AG04450 (cell line): Measurements from ENCODE around the gene RB1. TPM values are rescaled to one million over a fixed set of nuclear protein-coding genes. Genes with fewer than 3 reads are reported as not detected.

Experiments used
- CTCF ChIA-PET: fragments of 300-600, 350-600 bp; formaldehyde crosslinking; extraction: SDS; loops from one replicate; lab custom pipeline; 2022; ENCODE audit warnings: antibody characterized with exemption, inconsistent platforms; lab: Charles Lee
- POLR2A ChIA-PET: fragments of 350-600 bp; formaldehyde crosslinking; extraction: SDS; loops from one replicate; lab custom pipeline; 2021; ENCODE audit warnings: antibody characterized with exemption, inconsistent platforms; lab: Yijun Ruan, JAX
- DNase-seq: peaks from one replicate; pipeline ENCODE4 v3.0.0-alpha.2; 2011; ENCODE audit warnings: low read depth, low spot score
- H3K27ac ChIP-seq: one replicate; pipeline ENCODE4 v1.5.1; 2012; ENCODE audit warnings: low read depth, low read length, control low read depth
- H3K27me3 ChIP-seq: one replicate; pipeline ENCODE4 v1.6.0; 2012; ENCODE audit warnings: low read length; ENCODE audit not compliant: control insufficient read depth, insufficient read depth
- H3K4me3 ChIP-seq: 2 replicates; pipeline ENCODE4 v1.5.1; 2011; ENCODE audit warnings: mild to moderate bottlenecking, low read depth, low read length, control low read depth
- H3K9me3 ChIP-seq: 2 replicates; pipeline ENCODE4 v1.5.1; 2012; ENCODE audit warnings: low read length; ENCODE audit not compliant: control insufficient read depth, insufficient read depth
- CTCF ChIP-seq: IDR thresholded peaks from 2 replicates; pipeline ENCODE4 v1.5.1; 2011; ENCODE audit warnings: low read depth, low read length, control low read depth, inconsistent platforms
- polyA plus RNA-seq: library from polyadenylated mRNA; depleted of rRNA; stranded (reverse); fragments of >200 nt; gene quantifications from 2 replicates; pipeline ENCODE4 v1.2.3, GENCODE V29; 2011

The RB1 gene
- polyA plus RNA-seq, 1 experiment = 27.3 TPM

GRCh38 chr13:48496271-48497161 lies 193.0 kb downstream of the RB1 start:
- Histone ChIP-seq H3K27ac (no peak overlapping the region), H3K9me3 (no peaks in the 10 kb centered on the region), H3K27me3 (no peaks in the 10 kb centered on the region), H3K4me3 (no peak overlapping the region)
- CTCF ChIA-PET = no interaction called here
- POLR2A ChIA-PET = no interaction called here
- DNase-seq = no peak
- no peak for TF ChIP-seq CTCF

- TF ChIP-seq CTCF = no peak
- no peak for DNase-seq
- ChIA-PET POLR2A (no interaction called here), CTCF (no interaction called here)
- Histone ChIP-seq H3K27ac (no peak overlapping the region), H3K9me3 (0 out of 2 replicates have a peak, but pooled peaks cover 2% of the 10 kb centered on the region), H3K4me3 (no peak overlapping the region), H3K27me3 (no peaks in the 10 kb centered on the region)
These were observed 194.1 kb downstream of the RB1 start for GRCh38 chr13:48497669-48498068.

- POLR2A ChIA-PET = interaction anchor here (0.6 to 1.6 kb wide), 2 partner anchors 32 to 277 kb away, joined by 6 to 11 read pairs; partner anchors contain the start of gene RCBTB2
- Histone ChIP-seq H3K27ac (peak overlapping the region; percentile 65), H3K4me3 (no peak overlapping the region), H3K27me3 (no peaks in the 10 kb centered on the region), H3K9me3 (0 out of 2 replicates have a peak, but pooled peaks cover 3% of the 10 kb centered on the region)
- peak; percentile 81 for DNase-seq
- TF ChIP-seq CTCF = no peak
- CTCF ChIA-PET = no interaction called here
These were observed 197.2 kb downstream of the RB1 start for GRCh38 chr13:48500652-48501197.

GRCh38 chr13:48501705-48502104 lies 198.2 kb downstream of the RB1 start:
- ChIA-PET POLR2A (interaction anchor here (1.6 kb wide), 1 partner anchor 31 kb away, joined by 11 read pairs; the partner anchor contains the start of gene RCBTB2), CTCF (no interaction called here)
- H3K4me3 ChIP-seq = no peak overlapping the region
- no peaks in the 10 kb centered on the region for H3K27me3 ChIP-seq
- no peak for TF ChIP-seq CTCF
- H3K9me3 ChIP-seq = 0 out of 2 replicates have a peak, but pooled peaks cover 3% of the 10 kb centered on the region
- no peak overlapping the region for H3K27ac ChIP-seq
- no peak for DNase-seq
